HEK293 (cell line): ENCODE data around the gene ZC3H15.

Source experiments
- CTCF ChIA-PET: fragments of 350-600 bp; formaldehyde crosslinking; extraction: SDS; loops from one replicate; lab custom pipeline; 2021; ENCODE audit warnings: antibody characterized with exemption; lab: Yijun Ruan, JAX
- POLR2A ChIA-PET: fragments of 300-600 bp; formaldehyde crosslinking; extraction: SDS; loops from one replicate; lab custom pipeline; 2020; ENCODE audit warnings: antibody characterized with exemption, inconsistent platforms; lab: Yijun Ruan, JAX
- H3K27ac ChIP-seq: fragments of 200-500 bp; sonication (Bioruptor generic); 2 replicates; pipeline ENCODE4 v1.5.1; 2014; ENCODE audit warnings: low read depth, low read length, control low read depth, inconsistent platforms; ENCODE audit errors: extremely low read depth
- H3K36me3 ChIP-seq, 2 experiments: fragments of 200-500 bp in 1 of 2; sonication (Bioruptor generic) in 1 of 2; 1 replicate in 1 of 2; 2 replicates in 1 of 2; pipeline ENCODE4 v1.5.1; 2014 to 2017; ENCODE audit warnings: inconsistent platforms in 2 of 2, low read length in 2 of 2; ENCODE audit not compliant: control insufficient read depth in 2 of 2, insufficient read depth in 1 of 2
- H3K4me1 ChIP-seq: fragments of 200-500 bp; sonication (Bioruptor generic); 2 replicates; pipeline ENCODE4 v1.5.1; 2014; ENCODE audit warnings: mild to moderate bottlenecking, low read length, inconsistent platforms; ENCODE audit not compliant: control insufficient read depth, insufficient read depth
- H3K4me3 ChIP-seq: 2 replicates; pipeline ENCODE4 v1.5.1; 2011; ENCODE audit warnings: low read depth, mild to moderate bottlenecking, control low read depth, low read length, moderate library complexity
- H3K9me3 ChIP-seq: fragments of 200-500 bp; sonication (Bioruptor generic); 2 replicates; pipeline ENCODE4 v1.5.1; 2014; ENCODE audit warnings: low read depth, low read length, inconsistent platforms; ENCODE audit not compliant: control insufficient read depth, insufficient read depth
- GFI1B ChIP-seq: fragments of 450-650 bp; formaldehyde crosslinking; IDR thresholded peaks from 2 replicates; pipeline ENCODE4 v1.5.1; 2016; ENCODE audit warnings: missing biosample characterization, missing genetic modification characterization
- GLIS1 ChIP-seq: fragments of 450-650 bp; formaldehyde crosslinking; IDR thresholded peaks from 2 replicates; pipeline ENCODE4 v1.5.1; 2016; ENCODE audit warnings: missing biosample characterization, missing genetic modification characterization
- INSM2 ChIP-seq: fragments of 450-650 bp; formaldehyde crosslinking; IDR thresholded peaks from 2 replicates; pipeline ENCODE4 v1.5.1; 2016; ENCODE audit warnings: missing biosample characterization, missing genetic modification characterization
- KLF10 ChIP-seq: fragments of 450-650 bp; IDR thresholded peaks from 2 replicates; pipeline ENCODE4 v1.5.1; 2018; ENCODE audit warnings: missing biosample characterization, mild to moderate bottlenecking, missing genetic modification characterization
- KLF17 ChIP-seq: fragments of 450-650 bp; formaldehyde crosslinking; IDR thresholded peaks from 2 replicates; pipeline ENCODE4 v1.5.1; 2016; ENCODE audit warnings: missing biosample characterization, missing genetic modification characterization
- PRDM10 ChIP-seq: fragments of 450-650 bp; formaldehyde crosslinking; IDR thresholded peaks from 2 replicates; pipeline ENCODE4 v1.5.1; 2016; ENCODE audit warnings: missing biosample characterization, missing genetic modification characterization
- TRIM28 ChIP-seq: IDR thresholded peaks from 2 replicates; pipeline ENCODE4 v1.6.1; 2011; ENCODE audit warnings: low read length, control low read depth, borderline replicate concordance
- YY1 ChIP-seq: fragments of 450-650 bp; formaldehyde crosslinking; IDR thresholded peaks from 2 replicates; pipeline ENCODE4 v1.5.1; 2018; ENCODE audit warnings: missing biosample characterization, missing genetic modification characterization
- ZNF121 ChIP-seq: fragments of 450-650 bp; formaldehyde crosslinking; IDR thresholded peaks from 2 replicates; pipeline ENCODE4 v1.5.1; 2016; ENCODE audit warnings: missing biosample characterization, missing genetic modification characterization
- ZNF175 ChIP-seq: fragments of 450-650 bp; formaldehyde crosslinking; IDR thresholded peaks from 2 replicates; pipeline ENCODE4 v1.5.1; 2016; ENCODE audit warnings: missing biosample characterization, missing genetic modification characterization
- ZNF239 ChIP-seq: fragments of 450-650 bp; formaldehyde crosslinking; IDR thresholded peaks from 2 replicates; pipeline ENCODE4 v1.5.1; 2016; ENCODE audit warnings: missing biosample characterization, missing genetic modification characterization
- ZNF274 ChIP-seq, 2 experiments: fragments of 200-500 bp in 1 of 2; fragments of 450-650 bp in 1 of 2; sonication (Bioruptor generic) in 1 of 2; formaldehyde crosslinking in 1 of 2; IDR thresholded peaks; 2 replicates each; pipeline versions ENCODE4 v1.5.1 to v1.6.1; 2014 to 2016; ENCODE audit warnings: borderline replicate concordance in 1 of 2, inconsistent platforms in 1 of 2, low read length in 1 of 2, missing biosample characterization in 1 of 2, missing genetic modification characterization in 1 of 2
- ZNF362 ChIP-seq: fragments of 450-650 bp; formaldehyde crosslinking; IDR thresholded peaks from 2 replicates; pipeline ENCODE4 v1.5.1; 2016; ENCODE audit warnings: missing biosample characterization, missing genetic modification characterization
- ZNF423 ChIP-seq: fragments of 450-650 bp; formaldehyde crosslinking; IDR thresholded peaks from 2 replicates; pipeline ENCODE4 v1.5.1; 2016; ENCODE audit warnings: missing biosample characterization, missing genetic modification characterization
- ZNF426 ChIP-seq: fragments of 450-650 bp; formaldehyde crosslinking; IDR thresholded peaks from 2 replicates; pipeline ENCODE4 v1.5.1; 2017; ENCODE audit warnings: missing biosample characterization, missing genetic modification characterization, mild to moderate bottlenecking, inconsistent platforms, moderate library complexity
- ZNF529 ChIP-seq: fragments of 450-650 bp; formaldehyde crosslinking; IDR thresholded peaks from 2 replicates; pipeline ENCODE4 v1.5.1; 2017; ENCODE audit warnings: missing genetic modification characterization, missing biosample characterization; ENCODE audit not compliant: insufficient replicate concordance
- ZNF610 ChIP-seq: fragments of 450-650 bp; formaldehyde crosslinking; IDR thresholded peaks from 2 replicates; pipeline ENCODE4 v1.5.1; 2016; ENCODE audit warnings: missing biosample characterization, missing genetic modification characterization, borderline replicate concordance
- ZNF626 ChIP-seq: fragments of 450-650 bp; sonication (Bioruptor Pico); formaldehyde crosslinking; IDR thresholded peaks from 2 replicates; pipeline ENCODE4 v1.5.1; 2018; ENCODE audit warnings: missing biosample characterization, missing genetic modification characterization, inconsistent platforms
- ZNF677 ChIP-seq: fragments of 450-650 bp; IDR thresholded peaks from 2 replicates; pipeline ENCODE4 v1.5.0; 2018; ENCODE audit warnings: missing biosample characterization, mild to moderate bottlenecking, missing genetic modification characterization, moderate library complexity
- ZNF707 ChIP-seq: fragments of 450-650 bp; formaldehyde crosslinking; IDR thresholded peaks from 2 replicates; pipeline ENCODE4 v1.5.1; 2016; ENCODE audit warnings: missing biosample characterization, missing genetic modification characterization
- ZNF792 ChIP-seq: fragments of 450-650 bp; formaldehyde crosslinking; IDR thresholded peaks from 2 replicates; pipeline ENCODE4 v1.5.1; 2016; ENCODE audit warnings: missing biosample characterization, missing genetic modification characterization
- TF ChIP-seq, protein P1 (sequence below): fragments of 450-650 bp; formaldehyde crosslinking; IDR thresholded peaks from 2 replicates; pipeline ENCODE4 v1.5.1; 2017; ENCODE audit warnings: missing biosample characterization, missing genetic modification characterization
- TF ChIP-seq, protein P2 (sequence below): fragments of 450-650 bp; formaldehyde crosslinking; IDR thresholded peaks from 2 replicates; pipeline ENCODE4 v1.5.1; 2016; ENCODE audit warnings: missing biosample characterization, missing genetic modification characterization

ZC3H15 gene

GRCh38 chr2:186546846-186547245 is 60.8 kb downstream of the ZC3H15 start:
- POLR2A ChIA-PET = interaction anchor here (1.7 kb wide), 1 partner anchor 43 kb away, joined by 4 read pairs; the partner anchor contains the start of gene ITGAV
- no peak overlapping the region for H3K4me3 ChIP-seq
- H3K36me3 ChIP-seq = no peaks in the 10 kb centered on the region
- CTCF ChIA-PET = interaction anchor here (0.6 to 1.4 kb wide), 2 partner anchors 42 to 619 kb away, joined by 3 to 6 read pairs; no protein-coding TSS in a partner anchor
- no peaks in the 10 kb centered on the region for H3K9me3 ChIP-seq
- H3K4me1 ChIP-seq = peaks cover 10% of the 10 kb centered on the region; the same call in 1 of the 2 replicates
- no peak for TF ChIP-seq TRIM28
- no peak for TF ChIP-seq ZNF707 (tag by site-specific recombination)
- TF ChIP-seq KLF17 (tag by site-specific recombination) = no peak
- TF ChIP-seq PRDM10 = no peak
- no peak for TF ChIP-seq ZNF175 (tag by site-specific recombination)
- TF ChIP-seq GLIS1 (tag by site-specific recombination) = no peak
- TF ChIP-seq INSM2 (tag by site-specific recombination) = no peak
- TF ChIP-seq ZNF121 (tag by site-specific recombination) = no peak
- no peak for TF ChIP-seq ZNF792
- no peak for TF ChIP-seq GFI1B (tag by site-specific recombination)
- no peak for TF ChIP-seq ZNF677
- TF ChIP-seq YY1 (tag by site-specific recombination) = no peak
- TF ChIP-seq ZNF610 (tag by site-specific recombination) = no peak
- TF ChIP-seq ZNF239 = no peak
- no peak for TF ChIP-seq ZNF426 (tag by site-specific recombination)
- no peak overlapping the region for H3K27ac ChIP-seq

DNA sequence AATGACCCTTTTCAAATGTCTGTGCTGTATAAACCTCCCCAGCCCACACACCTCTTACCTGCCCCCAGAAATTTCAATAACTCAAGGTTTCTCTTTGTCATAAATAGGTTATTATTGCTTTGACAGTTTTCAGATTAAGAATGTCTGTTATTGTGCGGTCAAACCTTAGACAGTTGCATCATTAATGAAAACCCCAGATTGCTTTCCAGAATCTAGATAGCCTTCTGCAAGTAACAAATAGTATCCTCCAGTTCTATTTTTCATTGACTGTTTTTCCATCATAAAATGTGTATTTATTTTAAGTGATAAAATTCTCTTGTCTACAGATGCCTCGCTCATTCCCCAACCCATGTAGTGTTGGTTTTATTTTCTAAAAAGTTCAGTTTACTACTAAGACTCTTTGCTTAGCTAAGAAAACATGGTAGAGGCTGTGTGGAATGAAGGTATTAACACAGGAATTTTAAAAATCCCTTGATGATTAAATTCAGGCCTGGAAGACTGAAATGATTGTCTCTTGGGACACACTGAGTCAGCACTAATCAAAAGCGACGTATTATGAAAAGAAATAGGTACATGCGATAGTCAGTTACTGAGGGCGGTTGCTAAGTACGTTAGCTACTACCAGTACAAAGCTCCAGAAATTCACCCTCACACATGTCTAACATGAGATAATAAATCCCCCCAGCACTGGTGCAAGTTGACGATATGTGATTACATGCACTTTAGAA is 65.4 kb downstream of the ZC3H15 start:
- H3K9me3 ChIP-seq = no peaks in the 10 kb centered on the region
- no peak overlapping the region for H3K27ac ChIP-seq
- no peak overlapping the region for H3K4me3 ChIP-seq
- no peaks in the 10 kb centered on the region; the same call in 1 of the 2 replicates for H3K4me1 ChIP-seq
- ChIA-PET POLR2A (no interaction called here), CTCF (interaction anchor here (0.6 to 1.0 kb wide), 2 partner anchors 18 to 38 kb away, joined by 3 read pairs; partner anchors contain the start of gene ITGAV)
- no peaks in the 10 kb centered on the region for H3K36me3 ChIP-seq
- TF ChIP-seq ZNF529 (tag by site-specific recombination) = no peak
- TF ChIP-seq, protein P1, sequence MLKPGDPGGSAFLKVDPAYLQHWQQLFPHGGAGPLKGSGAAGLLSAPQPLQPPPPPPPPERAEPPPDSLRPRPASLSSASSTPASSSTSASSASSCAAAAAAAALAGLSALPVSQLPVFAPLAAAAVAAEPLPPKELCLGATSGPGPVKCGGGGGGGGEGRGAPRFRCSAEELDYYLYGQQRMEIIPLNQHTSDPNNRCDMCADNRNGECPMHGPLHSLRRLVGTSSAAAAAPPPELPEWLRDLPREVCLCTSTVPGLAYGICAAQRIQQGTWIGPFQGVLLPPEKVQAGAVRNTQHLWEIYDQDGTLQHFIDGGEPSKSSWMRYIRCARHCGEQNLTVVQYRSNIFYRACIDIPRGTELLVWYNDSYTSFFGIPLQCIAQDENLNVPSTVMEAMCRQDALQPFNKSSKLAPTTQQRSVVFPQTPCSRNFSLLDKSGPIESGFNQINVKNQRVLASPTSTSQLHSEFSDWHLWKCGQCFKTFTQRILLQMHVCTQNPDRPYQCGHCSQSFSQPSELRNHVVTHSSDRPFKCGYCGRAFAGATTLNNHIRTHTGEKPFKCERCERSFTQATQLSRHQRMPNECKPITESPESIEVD (tag by site-specific recombination) = no peak
- TF ChIP-seq, protein P2, sequence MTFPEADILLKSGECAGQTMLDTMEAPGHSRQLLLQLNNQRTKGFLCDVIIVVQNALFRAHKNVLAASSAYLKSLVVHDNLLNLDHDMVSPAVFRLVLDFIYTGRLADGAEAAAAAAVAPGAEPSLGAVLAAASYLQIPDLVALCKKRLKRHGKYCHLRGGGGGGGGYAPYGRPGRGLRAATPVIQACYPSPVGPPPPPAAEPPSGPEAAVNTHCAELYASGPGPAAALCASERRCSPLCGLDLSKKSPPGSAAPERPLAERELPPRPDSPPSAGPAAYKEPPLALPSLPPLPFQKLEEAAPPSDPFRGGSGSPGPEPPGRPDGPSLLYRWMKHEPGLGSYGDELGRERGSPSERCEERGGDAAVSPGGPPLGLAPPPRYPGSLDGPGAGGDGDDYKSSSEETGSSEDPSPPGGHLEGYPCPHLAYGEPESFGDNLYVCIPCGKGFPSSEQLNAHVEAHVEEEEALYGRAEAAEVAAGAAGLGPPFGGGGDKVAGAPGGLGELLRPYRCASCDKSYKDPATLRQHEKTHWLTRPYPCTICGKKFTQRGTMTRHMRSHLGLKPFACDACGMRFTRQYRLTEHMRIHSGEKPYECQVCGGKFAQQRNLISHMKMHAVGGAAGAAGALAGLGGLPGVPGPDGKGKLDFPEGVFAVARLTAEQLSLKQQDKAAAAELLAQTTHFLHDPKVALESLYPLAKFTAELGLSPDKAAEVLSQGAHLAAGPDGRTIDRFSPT (tag by site-specific recombination) = no peak
- TF ChIP-seq ZNF362 (tag by site-specific recombination) = no peak
- TF ChIP-seq KLF10 (tag by site-specific recombination) = no peak
- no peak for TF ChIP-seq ZNF423 (tag by site-specific recombination)
- TF ChIP-seq ZNF626 (tag by site-specific recombination) = no peak
- TF ChIP-seq ZNF274 (IDR thresholded peaks at IDR 0.05; ENCODE audit: low read length) = no peak
- no peak for TF ChIP-seq ZNF274 (tag by site-specific recombination; IDR thresholded peaks at IDR 0.05; ENCODE audit: borderline replicate concordance)
